Endothelial cell of umbilical vein (primary cell): ENCODE results near the gene GTF2IRD1. TPM values are rescaled to one million over a fixed set of nuclear protein-coding genes. Genes with fewer than 3 reads are reported as not detected.

Experiments used
- BruUV-seq: library from RNA; stranded (reverse); fragments of 400-500 nt; replicated peaks from 2 replicates; lab custom pipeline; 2021; lab: Mats Ljungman, UMichigan
- CTCF ChIA-PET: fragments of 300-600, 350-600 bp; sonication (Branson Sonifier 250); formaldehyde crosslinking; loops from one replicate; lab custom pipeline; 2021; ENCODE audit warnings: antibody characterized with exemption, inconsistent platforms; lab: Charles Lee
- POLR2A ChIA-PET: fragments of 300-600, 350-600 bp; sonication (Branson Sonifier 250); formaldehyde crosslinking; loops from one replicate; lab custom pipeline; 2021; ENCODE audit warnings: antibody characterized with exemption, inconsistent platforms; lab: Charles Lee
- DNase-seq: peaks from one replicate; pipeline ENCODE4 v3.0.0-alpha.2; 2011; ENCODE audit warnings: low read depth, low spot score
- FAIRE-seq: peaks from 2 replicates; lab custom pipeline; 2011; peaks lifted over from hg19 to GRCh38; lab: Jason Lieb, UNC
- H2AFZ ChIP-seq: 2 replicates; pipeline ENCODE4 v1.6.0; 2012; ENCODE audit warnings: low read depth, low read length, control low read depth, inconsistent platforms
- H3K27ac ChIP-seq: 2 replicates; pipeline ENCODE4 v1.5.1; 2011; ENCODE audit warnings: low read depth, mild to moderate bottlenecking, control low read depth, low read length, moderate library complexity; ENCODE audit not compliant: insufficient read depth
- H3K27me3 ChIP-seq, 2 experiments: 2 replicates each; pipeline versions ENCODE4 v1.6.0 to v1.6.1; 2011; ENCODE audit warnings: low read length in 2 of 2, mixed read lengths in 1 of 2; ENCODE audit not compliant: control insufficient read depth in 2 of 2, insufficient read depth in 2 of 2
- H3K36me3 ChIP-seq, 2 experiments: 2 replicates in 1 of 2; 3 replicates in 1 of 2; pipeline ENCODE4 v1.5.1; 2011; ENCODE audit warnings: low read length in 2 of 2, mild to moderate bottlenecking in 1 of 2, moderate library complexity in 1 of 2; ENCODE audit not compliant: control insufficient read depth in 2 of 2, insufficient read depth in 2 of 2; ENCODE audit errors: extremely low read depth in 1 of 2
- H3K4me1 ChIP-seq: 3 replicates; pipeline ENCODE4 v1.5.1; 2011; ENCODE audit warnings: mild to moderate bottlenecking, low read length; ENCODE audit not compliant: control insufficient read depth, insufficient read depth; ENCODE audit errors: extremely low read depth
- H3K4me2 ChIP-seq: 2 replicates; pipeline ENCODE4 v1.6.1; 2011; ENCODE audit warnings: low read length, control low read depth, mixed read lengths; ENCODE audit not compliant: insufficient read depth
- H3K4me3 ChIP-seq, 3 experiments: fragments of 200-600 bp in 1 of 3; sonication (generic), shearing (Covaris generic) in 1 of 3; replicated peaks in 1 of 3; 2 replicates each; pipeline ENCODE4 v1.5.1; 2011 to 2016; ENCODE audit warnings: control low read depth in 3 of 3, low read length in 3 of 3, mild to moderate bottlenecking in 2 of 3, inconsistent platforms in 1 of 3, low read depth in 1 of 3, moderate library complexity in 1 of 3; ENCODE audit not compliant: insufficient read depth in 1 of 3
- H3K79me2 ChIP-seq: 2 replicates; pipeline ENCODE4 v1.6.0; 2012; ENCODE audit warnings: low read length, inconsistent platforms; ENCODE audit not compliant: control insufficient read depth, insufficient read depth
- H3K9ac ChIP-seq: replicated peaks from 2 replicates; pipeline ENCODE3; 2011; ENCODE audit warnings: low read length, control low read depth; ENCODE audit not compliant: insufficient read depth; ENCODE audit errors: extremely low read depth
- H3K9me1 ChIP-seq: replicated peaks from 3 replicates; pipeline ENCODE4 v1.6.0; 2011; ENCODE audit warnings: mild to moderate bottlenecking, low read length; ENCODE audit not compliant: control insufficient read depth, insufficient read depth; ENCODE audit errors: extremely low read depth
- H3K9me3 ChIP-seq: replicated peaks from 2 replicates; pipeline ENCODE4 v1.5.1; 2012; ENCODE audit warnings: low read length, inconsistent platforms; ENCODE audit not compliant: control insufficient read depth, insufficient read depth
- H4K20me1 ChIP-seq: replicated peaks from 2 replicates; pipeline ENCODE3; 2011; ENCODE audit warnings: mild to moderate bottlenecking, low read length; ENCODE audit not compliant: control insufficient read depth, insufficient read depth; ENCODE audit errors: extremely low read depth
- EZH2 ChIP-seq: IDR thresholded peaks from 2 replicates; pipeline ENCODE4 v1.6.1; 2012; ENCODE audit warnings: borderline replicate concordance, low read depth, mild to moderate bottlenecking, moderate library complexity, low read length, inconsistent platforms; ENCODE audit not compliant: severe bottlenecking
- FOS ChIP-seq: IDR thresholded peaks from 2 replicates; pipeline ENCODE4 v1.6.1; 2011; ENCODE audit warnings: mild to moderate bottlenecking, low read length, moderate library complexity, borderline replicate concordance; ENCODE audit not compliant: insufficient read depth
- GATA2 ChIP-seq: IDR thresholded peaks from 2 replicates; pipeline ENCODE4 v1.7.0; 2011; ENCODE audit warnings: low read depth, mild to moderate bottlenecking, moderate library complexity, mixed read lengths, low read length; ENCODE audit not compliant: insufficient read length, insufficient read depth
- JUN ChIP-seq: IDR thresholded peaks from 2 replicates; pipeline ENCODE4 v1.6.1; 2011; ENCODE audit warnings: borderline replicate concordance, low read depth; ENCODE audit not compliant: insufficient read length, insufficient read depth
- MYC ChIP-seq: IDR thresholded peaks from one replicate; pipeline ENCODE4 v1.6.1; 2011; ENCODE audit warnings: mild to moderate bottlenecking, low read depth, low read length
- POLR2A ChIP-seq: IDR thresholded peaks from 2 replicates; pipeline ENCODE4 v1.6.1; 2012; ENCODE audit warnings: low read depth, mild to moderate bottlenecking, control low read depth, low read length
- POLR2AphosphoS5 ChIP-seq: IDR thresholded peaks from 2 replicates; pipeline ENCODE4 v1.6.1; 2012; ENCODE audit warnings: low read depth, mild to moderate bottlenecking, control low read depth, low read length, moderate library complexity; ENCODE audit not compliant: insufficient read depth
- dilution Hi-C: fragments of 300-500 bp; cut with MboI; formaldehyde crosslinking; loops from one replicate; pipeline ENCODE4 v1.15.0; 2019; ENCODE audit warnings: low sequenced_read_pairs; ENCODE audit not compliant: extremely low pct_ligation_motif_present
- intact Hi-C: fragments of 100-400 bp; cut with micrococcal nuclease; formaldehyde crosslinking; loops from one replicate; pipeline ENCODE4 v1.10.0; 2022
- polyA plus RNA-seq, 4 experiments: library from polyadenylated mRNA; depleted of rRNA in 3 of 4; stranded (reverse) in 3 of 4; unstranded in 1 of 4; fragments of >200 nt; gene quantifications; 2 replicates each; pipeline versions ENCODE4 v1.2.1 to v1.2.3, GENCODE V29; 2011 to 2012; ENCODE audit warnings: missing spikeins in 1 of 4
- total RNA-seq: library from RNA; stranded (reverse); gene quantifications from 2 replicates; pipeline ENCODE4 v1.2.3, GENCODE V29; 2021
- TF ChIP-seq, protein P1 (sequence below): IDR thresholded peaks from 2 replicates; pipeline ENCODE4 v1.6.1; 2011; ENCODE audit not compliant: insufficient read depth, insufficient read length
- TF ChIP-seq, protein P2 (sequence below), 2 donors: IDR thresholded peaks; 1 replicate in 1 of 2; 2 replicates in 1 of 2; pipeline ENCODE4 v1.5.1; 2011; ENCODE audit warnings: low read length in 2 of 2, mild to moderate bottlenecking in 2 of 2, moderate library complexity in 2 of 2, control low read depth in 1 of 2, inconsistent platforms in 1 of 2, low read depth in 1 of 2; ENCODE audit not compliant: insufficient read depth in 1 of 2; ENCODE audit errors: extremely low read depth in 1 of 2

The GTF2IRD1 gene
- total and polyA plus RNA-seq, 2 donors (not counting 3 experiments of a cell fraction or from before 2014, with no cell fraction given): 14.2 to 24.2 TPM

DNA sequence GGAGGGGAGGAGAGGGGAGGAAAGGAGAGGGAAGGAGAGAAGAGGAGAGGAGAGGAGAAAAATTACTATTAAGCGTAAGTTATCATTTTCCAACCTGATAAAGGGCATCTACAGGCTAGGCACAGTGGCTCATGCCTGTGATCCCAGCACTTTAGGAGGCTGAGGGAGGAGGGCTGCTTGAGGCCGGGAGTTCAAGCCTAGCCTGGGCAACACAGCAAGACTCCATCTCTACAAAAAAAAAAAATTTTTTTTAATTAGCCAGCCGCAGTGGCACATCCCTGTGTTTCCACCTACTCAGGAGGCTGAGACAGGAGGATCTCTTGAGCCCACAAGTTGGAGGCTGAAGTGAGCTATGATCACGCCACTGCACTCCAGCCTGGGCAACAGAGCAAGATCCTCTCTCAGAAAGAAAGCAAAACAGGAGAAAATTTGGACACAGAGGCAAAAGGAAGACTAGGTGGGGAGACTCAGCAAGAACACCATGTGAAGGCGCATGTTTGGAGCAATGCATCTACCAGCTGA is 168.6 kb downstream of the GTF2IRD1 start:
- DNase-seq: no peak
- Histone ChIP-seq H3K79me2 (no peaks in the 10 kb centered on the region), H3K4me2 (no peak overlapping the region), H3K4me3 (no peak overlapping the region), H2AFZ (no peak overlapping the region), H3K27ac (no peak overlapping the region), H3K9me1 (no peaks in the 10 kb centered on the region), H3K36me3 (no peaks in the 10 kb centered on the region), H4K20me1 (no peaks in the 10 kb centered on the region), H3K9ac (no peak overlapping the region), H3K9me3 (no peaks in the 10 kb centered on the region), H3K27me3 (no peaks in the 10 kb centered on the region), H3K4me1 (peaks cover under 1% of the 10 kb centered on the region)
- intact Hi-C loops (no loop called here), dilution Hi-C loops (no loop called here)
- FAIRE-seq: no peak
- no TSS peak for BruUV-seq
- ChIA-PET CTCF (no interaction called here), POLR2A (no interaction called here)
- no peak for TF ChIP-seq POLR2AphosphoS5
- no peak for TF ChIP-seq JUN
- TF ChIP-seq POLR2A: no peak
- TF ChIP-seq GATA2: no peak
- TF ChIP-seq FOS: no peak
- no peak for TF ChIP-seq EZH2
- TF ChIP-seq, protein P1, sequence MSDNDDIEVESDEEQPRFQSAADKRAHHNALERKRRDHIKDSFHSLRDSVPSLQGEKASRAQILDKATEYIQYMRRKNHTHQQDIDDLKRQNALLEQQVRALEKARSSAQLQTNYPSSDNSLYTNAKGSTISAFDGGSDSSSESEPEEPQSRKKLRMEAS: no peak
- no peak for TF ChIP-seq MYC
- TF ChIP-seq, protein P2, sequence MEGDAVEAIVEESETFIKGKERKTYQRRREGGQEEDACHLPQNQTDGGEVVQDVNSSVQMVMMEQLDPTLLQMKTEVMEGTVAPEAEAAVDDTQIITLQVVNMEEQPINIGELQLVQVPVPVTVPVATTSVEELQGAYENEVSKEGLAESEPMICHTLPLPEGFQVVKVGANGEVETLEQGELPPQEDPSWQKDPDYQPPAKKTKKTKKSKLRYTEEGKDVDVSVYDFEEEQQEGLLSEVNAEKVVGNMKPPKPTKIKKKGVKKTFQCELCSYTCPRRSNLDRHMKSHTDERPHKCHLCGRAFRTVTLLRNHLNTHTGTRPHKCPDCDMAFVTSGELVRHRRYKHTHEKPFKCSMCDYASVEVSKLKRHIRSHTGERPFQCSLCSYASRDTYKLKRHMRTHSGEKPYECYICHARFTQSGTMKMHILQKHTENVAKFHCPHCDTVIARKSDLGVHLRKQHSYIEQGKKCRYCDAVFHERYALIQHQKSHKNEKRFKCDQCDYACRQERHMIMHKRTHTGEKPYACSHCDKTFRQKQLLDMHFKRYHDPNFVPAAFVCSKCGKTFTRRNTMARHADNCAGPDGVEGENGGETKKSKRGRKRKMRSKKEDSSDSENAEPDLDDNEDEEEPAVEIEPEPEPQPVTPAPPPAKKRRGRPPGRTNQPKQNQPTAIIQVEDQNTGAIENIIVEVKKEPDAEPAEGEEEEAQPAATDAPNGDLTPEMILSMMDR (IDR thresholded peaks at IDR 0.05; ENCODE audit: extremely low read depth in 1 of 2, insufficient read depth in 1 of 2, low read depth in 1 of 2, low read length in 2 of 2): no peak
